ENCODE data around the gene OLFML1.

OLFML1 gene

GRCh38 chr11:7508087-7508486, 22.8 kb downstream of the OLFML1 start:
- TF ChIP-seq PPARA (CRISPR knock-in tag; IDR thresholded peaks at IDR 0.05; ENCODE audit: borderline replicate concordance) (no peak), BACH2 (CRISPR knock-in tag; IDR thresholded peaks at IDR 0.05; ENCODE audit: borderline replicate concordance) (no peak), GLIS3 (CRISPR knock-in tag; IDR thresholded peaks at IDR 0.05) (no peak), SNAI2 (CRISPR knock-in tag; IDR thresholded peaks at IDR 0.05) (no peak), ZFP3 (CRISPR knock-in tag; IDR thresholded peaks at IDR 0.05) (no peak)
- TF ChIP-seq, protein P1, sequence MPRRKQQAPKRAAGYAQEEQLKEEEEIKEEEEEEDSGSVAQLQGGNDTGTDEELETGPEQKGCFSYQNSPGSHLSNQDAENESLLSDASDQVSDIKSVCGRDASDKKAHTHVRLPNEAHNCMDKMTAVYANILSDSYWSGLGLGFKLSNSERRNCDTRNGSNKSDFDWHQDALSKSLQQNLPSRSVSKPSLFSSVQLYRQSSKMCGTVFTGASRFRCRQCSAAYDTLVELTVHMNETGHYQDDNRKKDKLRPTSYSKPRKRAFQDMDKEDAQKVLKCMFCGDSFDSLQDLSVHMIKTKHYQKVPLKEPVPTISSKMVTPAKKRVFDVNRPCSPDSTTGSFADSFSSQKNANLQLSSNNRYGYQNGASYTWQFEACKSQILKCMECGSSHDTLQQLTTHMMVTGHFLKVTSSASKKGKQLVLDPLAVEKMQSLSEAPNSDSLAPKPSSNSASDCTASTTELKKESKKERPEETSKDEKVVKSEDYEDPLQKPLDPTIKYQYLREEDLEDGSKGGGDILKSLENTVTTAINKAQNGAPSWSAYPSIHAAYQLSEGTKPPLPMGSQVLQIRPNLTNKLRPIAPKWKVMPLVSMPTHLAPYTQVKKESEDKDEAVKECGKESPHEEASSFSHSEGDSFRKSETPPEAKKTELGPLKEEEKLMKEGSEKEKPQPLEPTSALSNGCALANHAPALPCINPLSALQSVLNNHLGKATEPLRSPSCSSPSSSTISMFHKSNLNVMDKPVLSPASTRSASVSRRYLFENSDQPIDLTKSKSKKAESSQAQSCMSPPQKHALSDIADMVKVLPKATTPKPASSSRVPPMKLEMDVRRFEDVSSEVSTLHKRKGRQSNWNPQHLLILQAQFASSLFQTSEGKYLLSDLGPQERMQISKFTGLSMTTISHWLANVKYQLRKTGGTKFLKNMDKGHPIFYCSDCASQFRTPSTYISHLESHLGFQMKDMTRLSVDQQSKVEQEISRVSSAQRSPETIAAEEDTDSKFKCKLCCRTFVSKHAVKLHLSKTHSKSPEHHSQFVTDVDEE (CRISPR knock-in tag; IDR thresholded peaks at IDR 0.05) = no peak
- ATAC-seq = no peak

DNA sequence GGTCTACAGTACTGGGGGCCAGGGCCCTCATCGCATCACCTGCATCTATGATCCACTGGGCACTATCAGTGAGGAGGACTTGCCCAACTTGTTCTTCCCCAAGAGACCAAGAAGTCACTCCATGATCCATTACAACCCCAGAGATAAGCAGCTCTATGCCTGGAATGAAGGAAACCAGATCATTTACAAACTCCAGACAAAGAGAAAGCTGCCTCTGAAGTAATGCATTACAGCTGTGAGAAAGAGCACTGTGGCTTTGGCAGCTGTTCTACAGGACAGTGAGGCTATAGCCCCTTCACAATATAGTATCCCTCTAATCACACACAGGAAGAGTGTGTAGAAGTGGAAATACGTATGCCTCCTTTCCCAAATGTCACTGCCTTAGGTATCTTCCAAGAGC, 24.7 kb downstream of the OLFML1 start:
- no peak for ATAC-seq
- TF ChIP-seq ZFP30 (CRISPR knock-in tag; IDR thresholded peaks at IDR 0.05) = no peak

- no peak for TF ChIP-seq TCF4 (CRISPR knock-in tag; IDR thresholded peaks at IDR 0.05; ENCODE audit: borderline replicate concordance)
- no peak for TF ChIP-seq CREB5 (CRISPR knock-in tag; IDR thresholded peaks at IDR 0.05; ENCODE audit: low read depth)
- TF ChIP-seq ZC3H10 (CRISPR knock-in tag; IDR thresholded peaks at IDR 0.05) = no peak
- TF ChIP-seq ARNTL (CRISPR knock-in tag; IDR thresholded peaks at IDR 0.05; ENCODE audit: borderline replicate concordance, low read depth) = no peak
- TF ChIP-seq, protein P1 (CRISPR knock-in tag; IDR thresholded peaks at IDR 0.05) = no peak
- no peak for ATAC-seq
These were observed 26.1 kb downstream of the OLFML1 start for GRCh38 chr11:7511401-7511800.

DNA sequence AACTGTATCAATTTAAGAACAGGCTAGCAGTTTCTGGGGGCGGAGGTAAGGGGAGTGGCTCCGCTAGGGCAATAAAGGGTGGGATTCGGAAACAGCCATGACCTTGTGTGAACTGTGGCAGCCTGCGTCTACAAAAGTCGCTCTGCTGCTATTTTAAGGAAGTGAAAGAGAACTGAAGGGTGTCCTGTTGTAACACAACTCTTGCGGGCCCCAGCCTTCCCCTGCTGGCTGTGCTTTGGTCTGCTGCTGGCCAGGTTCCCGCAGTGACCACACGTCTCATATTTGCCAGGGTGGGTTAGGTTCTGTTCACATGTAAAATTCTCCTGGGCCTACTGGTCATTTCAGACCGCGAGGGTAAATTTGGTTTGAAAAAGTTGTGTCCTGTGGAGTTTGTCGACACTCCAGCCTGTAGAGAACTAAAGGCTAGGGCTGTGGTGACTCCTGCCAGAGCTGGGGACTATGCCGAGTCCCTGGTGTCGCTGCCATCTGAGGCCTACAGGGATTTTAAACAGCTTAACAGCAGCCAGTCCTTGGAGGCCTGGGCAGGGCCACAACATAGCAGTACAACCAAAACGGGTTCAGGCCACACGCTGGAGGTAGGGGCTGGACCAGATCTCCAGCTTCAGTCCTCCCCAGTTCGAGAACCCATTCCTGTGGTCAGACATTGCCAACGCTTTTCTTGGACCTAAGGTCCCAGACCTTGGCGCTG, 27.4 kb downstream of the OLFML1 start:
- peak; percentile 37 for ATAC-seq
- TF ChIP-seq GLIS3 (CRISPR knock-in tag; IDR thresholded peaks at IDR 0.05) (no peak), ZC3H10 (CRISPR knock-in tag; IDR thresholded peaks at IDR 0.05) (no peak), ZNF8 (CRISPR knock-in tag; IDR thresholded peaks at IDR 0.05) (no peak), ZFP3 (CRISPR knock-in tag; IDR thresholded peaks at IDR 0.05) (no peak), PATZ1 (CRISPR knock-in tag; IDR thresholded peaks at IDR 0.05; ENCODE audit: borderline replicate concordance) (no peak), ZNF70 (CRISPR knock-in tag; IDR thresholded peaks at IDR 0.05) (no peak), ESRRG (CRISPR knock-in tag; IDR thresholded peaks at IDR 0.05) (no peak), ZNF565 (CRISPR knock-in tag; conservative IDR thresholded peaks at IDR 0.05; ENCODE audit: low read depth) (no peak), RARB (CRISPR knock-in tag; IDR thresholded peaks at IDR 0.05) (no peak), PPARA (CRISPR knock-in tag; IDR thresholded peaks at IDR 0.05; ENCODE audit: borderline replicate concordance) (no peak), ZFP30 (CRISPR knock-in tag; IDR thresholded peaks at IDR 0.05) (no peak), OSR1 (CRISPR knock-in tag; IDR thresholded peaks at IDR 0.05) (no peak), SNAI2 (CRISPR knock-in tag; IDR thresholded peaks at IDR 0.05) (no peak), CSDC2 (CRISPR knock-in tag; IDR thresholded peaks at IDR 0.05) (no peak), CREB5 (CRISPR knock-in tag; IDR thresholded peaks at IDR 0.05; ENCODE audit: low read depth) (no peak)
- TF ChIP-seq, protein P2, sequence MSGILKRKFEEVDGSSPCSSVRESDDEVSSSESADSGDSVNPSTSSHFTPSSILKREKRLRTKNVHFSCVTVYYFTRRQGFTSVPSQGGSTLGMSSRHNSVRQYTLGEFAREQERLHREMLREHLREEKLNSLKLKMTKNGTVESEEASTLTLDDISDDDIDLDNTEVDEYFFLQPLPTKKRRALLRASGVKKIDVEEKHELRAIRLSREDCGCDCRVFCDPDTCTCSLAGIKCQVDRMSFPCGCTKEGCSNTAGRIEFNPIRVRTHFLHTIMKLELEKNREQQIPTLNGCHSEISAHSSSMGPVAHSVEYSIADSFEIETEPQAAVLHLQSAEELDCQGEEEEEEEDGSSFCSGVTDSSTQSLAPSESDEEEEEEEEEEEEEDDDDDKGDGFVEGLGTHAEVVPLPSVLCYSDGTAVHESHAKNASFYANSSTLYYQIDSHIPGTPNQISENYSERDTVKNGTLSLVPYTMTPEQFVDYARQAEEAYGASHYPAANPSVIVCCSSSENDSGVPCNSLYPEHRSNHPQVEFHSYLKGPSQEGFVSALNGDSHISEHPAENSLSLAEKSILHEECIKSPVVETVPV (CRISPR knock-in tag; IDR thresholded peaks at IDR 0.05) = no peak
- TF ChIP-seq, protein P1 (CRISPR knock-in tag; IDR thresholded peaks at IDR 0.05) = no peak

All from SK-N-SH treated with all-trans-retinoic acid at 6 μM for 48 hours (cell line).